ENCODE measurements around the gene RPL32. TPM values are rescaled to one million over a fixed set of nuclear protein-coding genes. Genes with fewer than 3 reads are reported as not detected.

Gene RPL32
- total RNA-seq, 1 experiment from 2014 or later = 1,853 TPM

- Histone ChIP-seq H3K9me2 (ENCODE audit: insufficient read depth) (no peaks in the 10 kb centered on the region), H3K4me2 (ENCODE audit: low read length) (no peak overlapping the region), H3K9me3 (ENCODE audit: control insufficient read depth in 1 of 2, insufficient read depth in 1 of 2, low read depth in 1 of 2, low read length in 2 of 2) (no peaks in the 10 kb centered on the region), H3K4me3 (replicated peaks in 1 of 2; ENCODE audit: low read depth in 1 of 2, low read length in 2 of 2) (no peak overlapping the region), H3K27me3 (ENCODE audit: insufficient read depth, low read length) (peaks cover 21% of the 10 kb centered on the region), H3K79me2 (ENCODE audit: insufficient read depth, low read length) (no peaks in the 10 kb centered on the region), H3K9ac (ENCODE audit: low read length) (no peak overlapping the region), H4K20me1 (ENCODE audit: insufficient read depth) (no peaks in the 10 kb centered on the region), H3K27ac (ENCODE audit: low read depth, low read length) (no peak overlapping the region), H3K4me1 (ENCODE audit: control insufficient read depth in 1 of 2, insufficient read depth in 2 of 2, low read length in 2 of 2) (peaks cover 0 to 3% of the 10 kb centered on the region in 2 experiments; a peak in 2 of 4 replicates), H3K36me3 (ENCODE audit: control insufficient read depth in 1 of 2, insufficient read depth in 2 of 2, low read length in 2 of 2) (no peaks in the 10 kb centered on the region), H2AFZ (ENCODE audit: low read depth, low read length, poor library complexity, severe bottlenecking) (no peak overlapping the region)
- CTCF ChIA-PET = interaction anchor here (2.4 kb wide), 1 partner anchor 19 kb away, joined by 8 read pairs; no protein-coding TSS in a partner anchor
- DNase-seq (ENCODE audit: low read depth, low spot score) (no peak), ATAC-seq (no peak)
- intact Hi-C loops (cut with micrococcal nuclease) = no loop called here
- no TSS peak for BruUV-seq (replicated peaks)
- TF ChIP-seq POLR2AphosphoS5 (IDR thresholded peaks at IDR 0.05; ENCODE audit: low read depth, low read length) (no peak), RAD21 (IDR thresholded peaks at IDR 0.05; ENCODE audit: low read depth) (no peak), SRF (IDR thresholded peaks at IDR 0.05; ENCODE audit: low read depth) (no peak), ZFX (IDR thresholded peaks at IDR 0.05) (no peak), YY1 (IDR thresholded peaks at IDR 0.05; ENCODE audit: extremely low read depth, insufficient replicate concordance, low read depth, low read length) (no peak), ELF1 (IDR thresholded peaks at IDR 0.05; ENCODE audit: borderline replicate concordance, low read depth) (no peak), POLR2A (IDR thresholded peaks at IDR 0.05; ENCODE audit: borderline replicate concordance, extremely low read depth, insufficient read depth, insufficient read length) (no peak), SP1 (IDR thresholded peaks at IDR 0.05; ENCODE audit: low read depth) (no peak), ATF3 (IDR thresholded peaks at IDR 0.05) (no peak), CTCF (IDR thresholded peaks at IDR 0.05 in 2 of 3, conservative IDR thresholded peaks at IDR 0.05 in 1 of 3; ENCODE audit: borderline replicate concordance in 1 of 3, insufficient read depth in 1 of 3, low read depth in 2 of 3, low read length in 2 of 3) (no peak)
- POLR2A ChIA-PET = no interaction called here
- RAD21 ChIA-PET (ENCODE audit: low non-redundant PET in 1 of 2, low total read pairs in 2 of 2, uncharacterized antibody in 2 of 2, unreplicated experiment in 2 of 2) = no interaction called here
Observed at GRCh38 chr3:12886736-12887135, 45.4 kb upstream of the RPL32 start.
